Natural killer cell (primary cell): ENCODE data around the gene EFCC1. TPM values are rescaled to one million over a fixed set of nuclear protein-coding genes. Genes with fewer than 3 reads are reported as not detected.
A peak's percentile ranks its signal among the peaks of the same experiment; 100 is the strongest.

Experiments
- ATAC-seq, 3 donors: fragments of 150-1000 bp in 2 of 3; fragments of 200-7000 bp in 1 of 3; cut with Tn5 transposase; 1 replicate in 1 of 3; 2 replicates in 2 of 3; pipeline ENCODE4 v1.10.0; 2021; ENCODE audit warnings: mild to moderate bottlenecking in 2 of 3, moderate library complexity in 2 of 3
- DNase-seq, 2 donors: peaks; one replicate each; pipeline versions ENCODE4 v3.0.0 to v3.0.0-alpha.2; 2013 to 2021; ENCODE audit warnings: mixed read lengths in 1 of 2
- H3K27ac ChIP-seq: one replicate; pipeline ENCODE4 v1.5.1; 2013; ENCODE audit warnings: mild to moderate bottlenecking, low read length
- H3K27me3 ChIP-seq: one replicate; pipeline ENCODE4 v1.6.1; 2013; ENCODE audit warnings: low read length; ENCODE audit not compliant: control insufficient read depth, insufficient read depth
- H3K36me3 ChIP-seq: one replicate; pipeline ENCODE4 v1.6.1; 2013; ENCODE audit warnings: low read length; ENCODE audit not compliant: control insufficient read depth, insufficient read depth
- H3K4me1 ChIP-seq: one replicate; pipeline ENCODE4 v1.6.1; 2013; ENCODE audit warnings: low read length; ENCODE audit not compliant: control insufficient read depth, insufficient read depth
- H3K4me3 ChIP-seq: one replicate; pipeline ENCODE4 v1.5.1; 2013; ENCODE audit warnings: low read length
- H3K9me3 ChIP-seq: one replicate; pipeline ENCODE4 v1.6.1; 2013; ENCODE audit warnings: low read length; ENCODE audit not compliant: control insufficient read depth, insufficient read depth
- H3K27ac Mint-ChIP-seq, 2 donors: one replicate each; pipeline ENCODE4 v1.8.0; 2022; ENCODE audit warnings: mild to moderate bottlenecking in 2 of 2, mixed read lengths in 2 of 2, moderate library complexity in 1 of 2
- H3K27me3 Mint-ChIP-seq, 2 donors: one replicate each; pipeline ENCODE4 v1.8.0; 2022; ENCODE audit warnings: low read depth in 2 of 2, mixed read lengths in 2 of 2
- H3K36me3 Mint-ChIP-seq: one replicate; pipeline ENCODE4 v1.8.0; 2022; ENCODE audit warnings: mixed read lengths
- H3K4me1 Mint-ChIP-seq, 2 donors: one replicate each; pipeline ENCODE4 v1.8.0; 2022; ENCODE audit warnings: mixed read lengths in 2 of 2
- H3K4me3 Mint-ChIP-seq: one replicate; pipeline ENCODE4 v1.8.0; 2022; ENCODE audit warnings: mild to moderate bottlenecking, moderate library complexity, mixed read lengths
- H3K9me3 Mint-ChIP-seq, 2 donors: one replicate each; pipeline ENCODE4 v1.8.0; 2022; ENCODE audit warnings: mixed read lengths in 2 of 2
- CTCF ChIP-seq: fragments of 200-600 bp; IDR thresholded peaks from one replicate; pipeline ENCODE4 v1.8.0; 2022; ENCODE audit warnings: antibody characterized with exemption
- WGBS: methylation state at CpG from one replicate; pipeline ENCODE4 v1.1.7; 2013; ENCODE audit warnings: missing lambda C conversion rate; ENCODE audit not compliant: insufficient coverage; 5-methylcytosine and 5-hydroxymethylcytosine counted together
- intact Hi-C: fragments of 100-400 bp; cut with micrococcal nuclease; formaldehyde crosslinking; loops from one replicate; pipeline ENCODE4 v1.14.2; 2022
- total RNA-seq, 4 donors: library from RNA; stranded (reverse); fragments of 120-200 nt in 1 of 4; gene quantifications; one replicate each; pipeline versions ENCODE4 v1.2.3 to v1.2.4, GENCODE V29; 2013 to 2022

Gene EFCC1
- total RNA-seq, 3 donors from 2014 or later (not counting 1 experiment from before 2014, with no cell fraction given), result 0.28 to 0.70 TPM; not detected in 1

- Mint-ChIP-seq H3K27me3 (peaks cover 8 to 19% of the 10 kb centered on the region in 2 donors), H3K4me1 (peaks cover 18 to 30% of the 10 kb centered on the region in 2 donors), H3K27ac (no peak overlapping the region), H3K9me3 (no peaks in the 10 kb centered on the region), H3K36me3 (no peaks in the 10 kb centered on the region), H3K4me3 (no peak overlapping the region)
- ATAC-seq (no peak), DNase-seq (no peak)
- whole genome bisulfite sequencing, result 86% methylated on average over 2 of the region's 2 CpGs
- no peak overlapping the region for H3K4me3 ChIP-seq
- no peak for TF ChIP-seq CTCF
- peaks cover 7% of the 10 kb centered on the region for H3K27me3 ChIP-seq
- no peak overlapping the region for H3K27ac ChIP-seq
- H3K4me1 ChIP-seq, result peaks cover 19% of the 10 kb centered on the region
- intact Hi-C loops, result no loop called here
- no peaks in the 10 kb centered on the region for H3K36me3 ChIP-seq
- no peaks in the 10 kb centered on the region for H3K9me3 ChIP-seq
Observed at GRCh38 chr3:129007792-129008191, 6.7 kb downstream of the EFCC1 start.

- H3K4me3 Mint-ChIP-seq, result no peak overlapping the region
- ATAC-seq, result no peak
- intact Hi-C loops, result no loop called here
- H3K27ac ChIP-seq, result no peak overlapping the region
- no peaks in the 10 kb centered on the region for H3K36me3 Mint-ChIP-seq
- no peak for TF ChIP-seq CTCF
- peaks cover 0 to 7% of the 10 kb centered on the region in 2 donors for H3K27me3 Mint-ChIP-seq
- no peak for DNase-seq
- H3K4me3 ChIP-seq, result no peak overlapping the region
- 91% methylated on average over 2 of the region's 2 CpGs for WGBS
- H3K9me3 Mint-ChIP-seq, result no peaks in the 10 kb centered on the region
- no peak overlapping the region for H3K27ac Mint-ChIP-seq
- no peaks in the 10 kb centered on the region for H3K9me3 ChIP-seq
- H3K4me1 ChIP-seq, result peaks cover 7% of the 10 kb centered on the region
- H3K4me1 Mint-ChIP-seq, result peaks cover 11 to 26% of the 10 kb centered on the region in 2 donors
- H3K36me3 ChIP-seq, result no peaks in the 10 kb centered on the region
- no peaks in the 10 kb centered on the region for H3K27me3 ChIP-seq
Observed at GRCh38 chr3:129009266-129009665, 8.2 kb downstream of the EFCC1 start.

- Mint-ChIP-seq H3K4me1 (peaks cover 11 to 27% of the 10 kb centered on the region in 2 donors), H3K9me3 (no peaks in the 10 kb centered on the region), H3K4me3 (no peak overlapping the region), H3K27me3 (no peaks in the 10 kb centered on the region), H3K27ac (no peak overlapping the region), H3K36me3 (no peaks in the 10 kb centered on the region)
- no peak for ATAC-seq
- DNase-seq, result no peak
- Histone ChIP-seq H3K4me3 (no peak overlapping the region), H3K36me3 (no peaks in the 10 kb centered on the region), H3K27ac (no peak overlapping the region), H3K9me3 (no peaks in the 10 kb centered on the region), H3K27me3 (no peaks in the 10 kb centered on the region), H3K4me1 (peaks cover 13% of the 10 kb centered on the region)
- TF ChIP-seq CTCF, result no peak
- intact Hi-C loops, result no loop called here
- 86% methylated on average over 7 of the region's 9 CpGs for WGBS
Observed at GRCh38 chr3:129010310-129010956, 9.3 kb downstream of the EFCC1 start.

DNA sequence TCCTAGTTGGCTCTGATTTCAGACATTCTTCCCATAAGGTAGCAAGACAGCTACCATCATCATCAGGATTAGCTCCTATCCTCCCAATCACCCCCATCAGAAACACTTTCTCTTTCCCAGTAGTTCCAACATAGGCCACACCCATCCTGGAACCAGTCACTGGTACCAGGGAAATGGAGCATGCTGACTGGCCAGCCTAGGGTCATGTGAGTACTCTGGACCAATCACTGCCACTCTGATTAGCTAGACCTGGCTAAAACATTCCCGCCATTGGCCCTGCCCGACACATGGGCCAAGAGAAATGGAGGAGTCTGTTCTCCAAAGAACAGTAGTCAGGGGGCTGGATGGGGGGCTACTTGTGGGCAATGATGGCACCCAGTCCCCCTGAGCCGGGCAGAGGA lies 12.4 kb downstream of the EFCC1 start:
- H3K9me3 ChIP-seq, result no peaks in the 10 kb centered on the region
- WGBS, result 93% methylated on average over 3 of the region's 3 CpGs
- H3K27ac ChIP-seq, result no peak overlapping the region
- Mint-ChIP-seq H3K4me1 (peaks cover 32 to 47% of the 10 kb centered on the region in 2 donors), H3K36me3 (no peaks in the 10 kb centered on the region), H3K9me3 (no peaks in the 10 kb centered on the region), H3K27ac (peak overlapping the region; percentile 92 to 93), H3K27me3 (no peaks in the 10 kb centered on the region), H3K4me3 (no peak overlapping the region)
- no peaks in the 10 kb centered on the region for H3K27me3 ChIP-seq
- intact Hi-C loops, result no loop called here
- no peak for DNase-seq
- H3K36me3 ChIP-seq, result no peaks in the 10 kb centered on the region
- no peak overlapping the region for H3K4me3 ChIP-seq
- peaks cover 38% of the 10 kb centered on the region for H3K4me1 ChIP-seq
- ATAC-seq, result no peak
- TF ChIP-seq CTCF, result no peak
